ENCODE measurements around the gene NAIF1. TPM values are rescaled to one million over a fixed set of nuclear protein-coding genes. Genes with fewer than 3 reads are reported as not detected.

NAIF1 gene
- total and polyA plus RNA-seq, 9 donors, result 4.1 to 10.9 (median 6.6) TPM

DNA sequence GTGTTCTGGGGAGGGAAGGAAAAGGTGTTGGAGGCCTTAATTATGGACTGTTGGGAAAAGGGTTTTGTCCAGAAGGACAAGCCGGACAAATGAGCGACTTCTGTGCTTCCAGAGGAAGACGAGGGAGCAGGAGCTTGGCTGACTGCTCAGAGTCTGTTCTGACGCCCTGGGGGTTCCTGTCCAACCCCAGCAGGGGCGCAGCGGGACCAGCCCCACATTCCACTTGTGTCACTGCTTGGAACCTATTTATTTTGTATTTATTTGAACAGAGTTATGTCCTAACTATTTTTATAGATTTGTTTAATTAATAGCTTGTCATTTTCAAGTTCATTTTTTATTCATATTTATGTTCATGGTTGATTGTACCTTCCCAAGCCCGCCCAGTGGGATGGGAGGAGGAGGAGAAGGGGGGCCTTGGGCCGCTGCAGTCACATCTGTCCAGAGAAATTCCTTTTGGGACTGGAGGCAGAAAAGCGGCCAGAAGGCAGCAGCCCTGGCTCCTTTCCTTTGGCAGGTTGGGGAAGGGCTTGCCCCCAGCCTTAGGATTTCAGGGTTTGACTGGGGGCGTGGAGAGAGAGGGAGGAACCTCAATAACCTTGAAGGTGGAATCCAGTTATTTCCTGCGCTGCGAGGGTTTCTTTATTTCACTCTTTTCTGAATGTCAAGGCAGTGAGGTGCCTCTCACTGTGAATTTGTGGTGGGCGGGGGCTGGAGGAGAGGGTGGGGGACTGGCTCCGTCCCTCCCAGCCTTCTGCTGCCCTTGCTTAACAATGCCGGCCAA is 41.3 kb upstream of the NAIF1 start:
- TF ChIP-seq EP300 (IDR thresholded peaks at IDR 0.05) (no peak), POLR2A (IDR thresholded peaks at IDR 0.05) (no peak)
- TF ChIP-seq, protein P1, sequence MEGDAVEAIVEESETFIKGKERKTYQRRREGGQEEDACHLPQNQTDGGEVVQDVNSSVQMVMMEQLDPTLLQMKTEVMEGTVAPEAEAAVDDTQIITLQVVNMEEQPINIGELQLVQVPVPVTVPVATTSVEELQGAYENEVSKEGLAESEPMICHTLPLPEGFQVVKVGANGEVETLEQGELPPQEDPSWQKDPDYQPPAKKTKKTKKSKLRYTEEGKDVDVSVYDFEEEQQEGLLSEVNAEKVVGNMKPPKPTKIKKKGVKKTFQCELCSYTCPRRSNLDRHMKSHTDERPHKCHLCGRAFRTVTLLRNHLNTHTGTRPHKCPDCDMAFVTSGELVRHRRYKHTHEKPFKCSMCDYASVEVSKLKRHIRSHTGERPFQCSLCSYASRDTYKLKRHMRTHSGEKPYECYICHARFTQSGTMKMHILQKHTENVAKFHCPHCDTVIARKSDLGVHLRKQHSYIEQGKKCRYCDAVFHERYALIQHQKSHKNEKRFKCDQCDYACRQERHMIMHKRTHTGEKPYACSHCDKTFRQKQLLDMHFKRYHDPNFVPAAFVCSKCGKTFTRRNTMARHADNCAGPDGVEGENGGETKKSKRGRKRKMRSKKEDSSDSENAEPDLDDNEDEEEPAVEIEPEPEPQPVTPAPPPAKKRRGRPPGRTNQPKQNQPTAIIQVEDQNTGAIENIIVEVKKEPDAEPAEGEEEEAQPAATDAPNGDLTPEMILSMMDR (IDR thresholded peaks at IDR 0.05), result no peak
- no peaks in the 10 kb centered on the region for H3K27me3 ChIP-seq
- peak overlapping the region in 1 of 2 donors; percentile 44 for H3K27ac ChIP-seq
- H3K9me3 ChIP-seq, result no peaks in the 10 kb centered on the region
- 41 to 51% (median 45%) methylated on average over 15 of the region's 15 CpGs for WGBS, 3 donors
- no peak overlapping the region for H3K4me3 ChIP-seq
- intact Hi-C loops (cut with DNase I), result loop anchor here in 2 of 4 donors (5.0 to 10.0 kb wide), 2 partner anchors 54 to 66 kb away; no protein-coding TSS in a partner anchor
- H3K4me1 ChIP-seq (ENCODE audit: insufficient read depth), result peaks cover 13% of the 10 kb centered on the region
- DNase-seq, result peak in 1 of 5 donors; percentile 30
- no peaks in the 10 kb centered on the region for H3K36me3 ChIP-seq

GRCh38 chr9:128107468-128108268 is 40.5 kb upstream of the NAIF1 start:
- intact Hi-C loops (cut with DNase I), result loop anchor here in 2 of 4 donors (5.0 to 10.0 kb wide), 2 partner anchors 53 to 65 kb away; no protein-coding TSS in a partner anchor
- no peak overlapping the region for H3K4me3 ChIP-seq
- H3K27me3 ChIP-seq, result no peaks in the 10 kb centered on the region
- TF ChIP-seq POLR2A (IDR thresholded peaks at IDR 0.05) (no peak), EP300 (IDR thresholded peaks at IDR 0.05) (no peak)
- TF ChIP-seq, protein P1 (IDR thresholded peaks at IDR 0.05), result no peak
- no peaks in the 10 kb centered on the region for H3K9me3 ChIP-seq
- peaks cover 18% of the 10 kb centered on the region for H3K4me1 ChIP-seq (ENCODE audit: insufficient read depth)
- DNase-seq, result peak in 1 of 5 donors; percentile 45
- 48 to 64% (median 54%) methylated on average over 13 to 18 of the region's 18 CpGs for WGBS, 3 donors
- H3K27ac ChIP-seq, result peak overlapping the region in 1 of 2 donors; percentile 44
- H3K36me3 ChIP-seq, result no peaks in the 10 kb centered on the region

DNA sequence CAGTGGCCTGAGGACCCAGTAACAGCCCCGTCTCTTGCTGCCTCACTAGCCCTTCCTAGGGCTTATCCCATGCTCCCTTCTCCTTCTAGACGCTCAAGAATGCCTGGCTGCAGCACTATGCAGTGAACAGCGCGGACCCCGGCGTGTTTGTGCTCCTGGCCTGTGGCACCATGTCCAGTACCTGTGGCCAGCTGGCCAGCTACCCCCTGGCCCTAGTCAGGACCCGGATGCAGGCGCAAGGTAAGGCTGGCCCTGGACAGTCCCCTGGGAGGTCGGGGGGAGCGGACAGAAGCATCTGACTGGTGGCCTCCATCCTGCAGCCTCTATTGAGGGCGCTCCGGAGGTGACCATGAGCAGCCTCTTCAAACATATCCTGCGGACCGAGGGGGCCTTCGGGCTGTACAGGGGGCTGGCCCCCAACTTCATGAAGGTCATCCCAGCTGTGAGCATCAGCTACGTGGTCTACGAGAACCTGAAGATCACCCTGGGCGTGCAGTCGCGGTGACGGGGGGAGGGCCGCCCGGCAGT is 39.9 kb upstream of the NAIF1 start:
- no peak overlapping the region for H3K4me3 ChIP-seq
- intact Hi-C loops (cut with DNase I), result loop anchor here in 2 of 4 donors (5.0 to 10.0 kb wide), 2 partner anchors 52 to 65 kb away; no protein-coding TSS in a partner anchor
- no peaks in the 10 kb centered on the region for H3K36me3 ChIP-seq
- H3K9me3 ChIP-seq, result no peaks in the 10 kb centered on the region
- peaks cover 24% of the 10 kb centered on the region for H3K4me1 ChIP-seq (ENCODE audit: insufficient read depth)
- no peaks in the 10 kb centered on the region for H3K27me3 ChIP-seq
- 77 to 81% (median 78%) methylated on average over 14 to 23 of the region's 23 CpGs for WGBS, 3 donors
- H3K27ac ChIP-seq, result peak overlapping the region in 1 of 2 donors; percentile 44
- peak in 2 of 5 donors; percentile 42 to 48 for DNase-seq
- no peak for TF ChIP-seq EP300 (IDR thresholded peaks at IDR 0.05)
- no peak for TF ChIP-seq POLR2A (IDR thresholded peaks at IDR 0.05)
- TF ChIP-seq, protein P1 (IDR thresholded peaks at IDR 0.05), result no peak
